22Rv1 (cell line): ENCODE measurements around the gene GBP5.

Experiments used
- CTCF ChIP-seq: fragments of 450-650 bp; IDR thresholded peaks from 2 replicates; pipeline ENCODE4 v1.5.1; 2017; ENCODE audit warnings: mild to moderate bottlenecking
- ZFX ChIP-seq: fragments of 450-650 bp; IDR thresholded peaks from 2 replicates; pipeline ENCODE4 v1.6.1; 2017; ENCODE audit warnings: antibody characterized with exemption, borderline replicate concordance

- TF ChIP-seq CTCF = no peak
- TF ChIP-seq ZFX = no peak
Measured at GRCh38 chr1:89280766-89281165, 8.1 kb upstream of the GBP5 start.
